ENCODE measurements around the gene AZI2.

Gene AZI2

DNA sequence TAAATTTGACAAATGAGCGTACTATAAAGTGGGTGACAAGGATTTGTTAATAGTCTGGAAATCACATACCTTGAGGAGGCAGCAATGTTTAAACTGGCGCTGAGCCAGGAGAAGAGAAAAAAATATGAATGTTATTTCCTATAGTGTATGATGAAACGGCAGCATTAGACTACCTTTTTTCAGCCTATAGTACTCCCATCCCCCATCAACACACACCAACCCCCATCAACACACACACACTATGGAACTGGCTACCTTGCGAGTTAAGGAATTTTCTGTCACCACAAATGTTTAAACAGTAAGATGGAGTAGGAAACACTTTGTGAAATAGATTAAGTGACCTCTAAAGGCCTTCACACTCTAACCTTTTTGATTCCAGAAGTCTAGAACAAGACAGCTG lies 46.9 kb downstream of the AZI2 start:
- DNase-seq (ENCODE audit: low read depth), result no peak

DNA sequence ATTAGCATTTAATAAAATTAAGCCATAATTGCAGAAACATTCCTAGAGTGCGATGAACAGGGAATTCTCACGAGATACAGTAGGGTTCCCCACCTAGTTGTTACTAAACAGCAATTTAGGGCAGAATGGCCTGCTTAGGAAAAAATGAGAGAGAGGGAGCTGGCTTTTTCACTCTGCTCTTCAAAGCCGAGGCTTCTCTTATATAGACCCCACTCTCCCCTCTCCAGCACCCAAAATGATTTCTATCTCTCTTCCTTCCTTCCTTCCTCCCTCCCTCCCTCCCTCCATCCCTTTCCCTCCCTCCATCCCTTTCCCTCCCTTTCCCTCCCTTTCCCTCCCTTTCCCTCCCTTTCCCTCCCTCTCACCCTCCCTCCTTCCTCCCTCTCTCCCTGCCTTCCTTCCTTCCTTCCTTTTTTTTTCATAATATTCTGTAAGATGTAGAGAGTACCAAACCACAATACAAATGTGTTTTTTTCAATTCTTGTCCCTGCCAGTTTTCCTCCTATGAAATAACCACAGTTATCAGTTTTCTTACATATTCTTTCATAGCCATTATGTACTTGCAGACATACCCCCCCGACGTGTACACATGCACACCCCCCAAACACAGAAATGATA lies 48.2 kb downstream of the AZI2 start:
- DNase-seq (ENCODE audit: low read depth), result no peak

DNA sequence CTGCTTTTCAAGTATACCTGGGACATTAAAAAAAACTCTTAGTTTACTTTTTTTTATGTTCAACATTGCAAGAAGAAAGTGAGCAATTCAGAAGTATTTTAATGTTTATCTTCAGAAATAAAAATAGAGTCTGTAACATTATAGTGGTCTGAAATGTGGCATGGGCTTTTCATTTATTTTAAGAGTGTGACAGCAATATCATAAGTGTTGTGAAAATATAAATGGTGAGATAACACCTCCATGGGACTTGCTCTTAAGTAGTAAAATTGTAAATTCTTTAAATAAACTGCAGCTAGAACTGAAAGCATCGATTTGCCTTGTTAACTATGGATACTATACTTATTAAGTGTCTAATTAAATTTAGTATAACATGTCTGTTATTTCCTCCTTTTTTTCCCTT lies 48.9 kb downstream of the AZI2 start:
- no peak for DNase-seq (ENCODE audit: low read depth)

DNA sequence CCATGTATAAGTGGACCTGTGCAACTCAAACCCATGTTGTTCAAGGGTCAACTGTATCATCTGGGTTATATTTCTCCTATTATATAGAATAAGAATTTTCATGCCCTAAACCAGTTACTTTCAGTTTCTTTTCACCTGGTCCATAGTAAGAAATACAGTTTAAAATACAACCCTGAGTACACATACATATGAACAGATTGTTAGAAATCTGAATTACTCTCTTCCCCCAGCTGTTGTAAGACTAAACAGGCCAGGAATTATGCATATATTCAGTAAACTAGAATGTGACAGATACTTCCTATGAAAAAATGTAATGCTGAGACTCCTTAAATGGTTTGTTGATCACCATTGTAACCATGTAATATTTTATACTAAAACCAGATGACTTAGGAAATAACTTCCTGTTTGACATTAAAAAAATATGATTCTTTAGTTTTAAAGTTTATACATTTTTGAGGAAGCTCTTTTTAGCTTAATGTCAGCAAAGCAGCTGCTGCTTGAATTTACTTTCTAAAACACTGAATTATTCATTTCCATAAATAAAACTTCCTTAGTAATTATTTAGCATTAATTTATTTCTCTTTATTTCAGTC lies 52.6 kb downstream of the AZI2 start:
- DNase-seq (ENCODE audit: low read depth), result no peak

DNA sequence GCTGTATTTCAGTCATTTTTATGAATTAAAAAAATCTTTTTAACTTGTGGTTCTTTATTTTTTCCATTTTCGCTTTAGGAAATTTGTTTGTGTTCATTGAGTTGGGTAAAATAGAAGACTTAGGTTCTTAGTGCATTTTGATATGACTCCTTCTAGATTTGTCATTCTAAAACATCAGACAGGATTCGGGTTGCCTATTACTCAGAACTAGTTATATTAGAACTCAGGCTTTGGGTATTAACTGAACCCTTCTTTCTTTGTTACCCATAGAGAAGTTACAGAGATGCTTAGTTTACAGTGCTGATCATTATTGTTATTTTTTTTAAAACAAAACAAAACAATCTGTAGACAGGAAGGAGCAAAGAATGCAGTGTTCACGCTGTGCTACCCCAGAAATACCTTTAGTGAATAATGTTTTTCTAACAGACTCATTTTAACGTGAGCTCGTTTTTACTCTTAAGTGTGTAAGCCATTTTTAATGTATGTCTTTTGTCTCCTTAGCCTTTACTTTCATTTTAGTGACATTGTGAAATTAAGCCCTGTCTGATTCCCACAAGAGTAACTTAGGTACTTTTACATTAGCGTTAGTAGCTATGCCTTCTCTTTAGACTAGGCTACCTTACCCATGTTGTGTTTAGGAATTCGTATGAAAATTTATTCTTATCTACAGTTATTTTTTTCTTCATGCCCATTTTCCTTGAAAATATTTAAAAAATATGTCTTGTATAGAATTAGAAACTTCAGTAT lies 53.8 kb downstream of the AZI2 start:
- DNase-seq (ENCODE audit: low read depth), result no peak

- no peak for DNase-seq (ENCODE audit: low read depth)
These were observed 56.0 kb downstream of the AZI2 start for GRCh38 chr3:28292622-28293021.

GRCh38 chr3:28291577-28291976 lies 57.0 kb downstream of the AZI2 start:
- DNase-seq (ENCODE audit: low read depth), result no peak

DNA sequence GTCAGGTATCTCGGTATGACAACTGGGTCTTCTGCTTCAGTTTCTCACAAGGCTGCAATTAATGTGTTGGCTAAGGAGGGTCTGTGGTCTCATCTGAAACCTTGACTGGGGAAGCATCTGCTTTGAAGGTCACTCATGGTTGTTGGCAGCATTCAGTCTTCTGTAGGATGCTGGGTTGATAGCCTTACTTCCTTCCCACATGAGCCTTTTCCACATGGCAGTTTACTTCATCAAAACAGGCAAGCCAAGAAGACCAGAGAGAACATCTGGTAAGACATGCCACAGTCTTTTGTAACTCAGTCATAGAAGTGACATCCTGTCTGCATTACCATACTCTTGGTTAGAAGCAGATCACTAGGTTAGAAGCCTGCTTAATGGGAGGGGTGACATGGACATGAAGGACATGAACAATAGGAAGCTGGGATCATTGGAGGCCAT lies 57.7 kb downstream of the AZI2 start:
- no peak for DNase-seq (ENCODE audit: low read depth)

DNA sequence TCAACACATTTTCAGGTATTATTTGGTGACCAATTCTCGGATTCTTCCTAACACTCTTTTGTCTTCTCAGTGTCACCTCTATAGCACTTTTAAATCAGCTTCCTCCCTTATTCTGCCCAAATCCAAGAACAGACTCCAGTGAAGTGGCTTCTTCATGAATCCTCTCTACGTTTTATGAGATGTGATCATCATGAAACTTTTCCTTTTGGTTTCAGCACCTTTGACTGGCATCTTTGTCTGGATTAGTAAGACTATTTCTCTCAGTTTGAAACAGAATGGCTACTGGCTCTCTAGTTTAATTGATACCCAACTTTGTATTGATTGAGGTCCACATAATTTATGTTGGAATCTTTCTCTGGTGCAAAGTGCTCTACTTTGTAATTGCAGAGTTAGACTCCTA lies 61.6 kb downstream of the AZI2 start:
- DNase-seq (ENCODE audit: low read depth), result no peak

DNA sequence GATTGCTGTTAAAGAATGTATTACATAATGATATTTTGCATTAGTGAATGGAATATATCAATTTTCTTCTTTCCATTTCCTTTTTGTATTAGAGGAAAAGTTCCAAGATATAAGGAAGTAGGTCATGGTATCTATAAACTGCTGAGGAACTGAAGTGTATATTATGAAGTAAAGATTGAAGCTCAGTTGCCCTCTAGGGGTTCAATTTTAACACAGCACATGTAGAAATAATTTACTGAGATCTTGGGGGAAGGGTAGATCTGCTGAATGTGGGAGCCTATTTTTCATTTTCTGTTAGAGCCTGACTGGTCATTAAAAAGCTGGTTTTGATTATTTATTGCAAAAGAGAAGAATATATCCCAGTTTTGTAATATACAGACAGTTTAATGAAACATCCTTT lies 62.0 kb downstream of the AZI2 start:
- no peak for DNase-seq (ENCODE audit: low read depth)

DNA sequence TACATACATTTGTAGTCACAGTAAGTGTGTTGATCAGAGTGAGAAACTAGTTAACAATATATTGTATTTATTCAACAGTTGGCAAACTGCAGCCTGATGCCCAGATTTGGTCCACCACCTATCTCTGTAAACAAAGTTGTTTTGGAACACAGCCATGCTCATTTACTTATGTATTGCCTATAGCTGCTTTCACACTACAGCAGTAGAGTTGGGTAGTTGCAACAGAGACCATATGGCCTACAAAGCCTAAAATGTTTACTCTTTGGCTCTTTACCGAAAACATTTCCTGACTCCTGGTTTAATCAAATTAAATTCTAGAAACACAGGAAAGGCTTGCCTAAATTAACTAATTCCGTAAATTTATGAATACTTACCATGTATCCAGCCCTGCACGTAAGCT lies 67.8 kb downstream of the AZI2 start:
- no peak for DNase-seq (ENCODE audit: low read depth)

- no peak for DNase-seq (ENCODE audit: low read depth)
These were observed 68.9 kb downstream of the AZI2 start for GRCh38 chr3:28279770-28280169.

- DNase-seq (ENCODE audit: low read depth), result no peak
These were observed 69.7 kb downstream of the AZI2 start for GRCh38 chr3:28278918-28279317.

DNA sequence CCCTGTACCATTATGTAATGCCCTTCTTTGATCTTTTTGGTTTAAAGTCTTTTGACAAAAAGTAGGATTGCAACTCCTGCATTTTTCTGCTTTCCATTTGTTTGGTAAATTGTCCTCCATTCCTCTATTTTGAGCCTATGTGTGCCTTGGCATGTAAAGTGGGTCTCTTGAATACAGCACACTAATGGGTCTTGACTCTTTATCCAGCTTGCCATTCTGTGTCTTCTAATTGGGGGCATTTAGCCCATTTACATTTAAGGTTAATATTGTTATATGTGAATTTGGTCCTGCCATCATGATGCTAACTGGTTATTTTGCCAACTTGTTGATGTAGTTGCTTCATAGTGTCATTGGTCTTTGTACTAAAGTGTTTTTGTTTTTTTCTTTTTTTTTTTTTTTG lies 74.8 kb downstream of the AZI2 start:
- no peak for DNase-seq (ENCODE audit: low read depth)

All from stimulated activated CD8-positive, alpha-beta memory T cell treated with anti-CD3 and anti-CD28 coated beads, Interleukin-4, amount 100 ng/mL, for 24 hours (primary cell).